B cell (primary cell): ENCODE results near the gene SIRT4. TPM values are rescaled to one million over a fixed set of nuclear protein-coding genes. Genes with fewer than 3 reads are reported as not detected.

Experiments
- ATAC-seq: fragments of 200-7000 bp; cut with Tn5 transposase; one replicate; pipeline ENCODE4 v1.10.0; 2021; ENCODE audit warnings: low read depth, mild to moderate bottlenecking, moderate number of reproducible peaks, moderate library complexity
- CTCF ChIA-PET: fragments of 350-600 bp; sonication (Branson Sonifier 250); formaldehyde crosslinking; loops from one replicate; lab custom pipeline; 2021; ENCODE audit warnings: antibody characterized with exemption, inconsistent platforms; lab: Charles Lee
- POLR2A ChIA-PET: fragments of 350-600 bp; sonication (Branson Sonifier 250); formaldehyde crosslinking; loops from one replicate; lab custom pipeline; 2021; ENCODE audit warnings: antibody characterized with exemption; lab: Charles Lee
- DNase-seq: peaks from one replicate; pipeline ENCODE4 v3.0.0; 2013
- H2AFZ ChIP-seq: 2 replicates; pipeline ENCODE4 v1.6.1; 2012; ENCODE audit warnings: mild to moderate bottlenecking, low read depth, low read length; ENCODE audit not compliant: insufficient read depth, poor library complexity, severe bottlenecking
- H3K27ac ChIP-seq, 2 donors: 1 replicate in 1 of 2; 2 replicates in 1 of 2; pipeline ENCODE4 v1.5.1; 2012 to 2013; ENCODE audit warnings: low read length in 2 of 2, mild to moderate bottlenecking in 2 of 2, moderate library complexity in 1 of 2
- H3K27me3 ChIP-seq, 4 experiments: fragments of 200-600 bp in 1 of 4; sonication (generic) in 1 of 4; replicated peaks in 1 of 4; 1 replicate in 2 of 4; 2 replicates in 2 of 4; pipeline versions ENCODE4 v1.6.1 to v1.7.0; 2013 to 2016; ENCODE audit warnings: low read length in 3 of 4, mild to moderate bottlenecking in 2 of 4, mixed read lengths in 1 of 4, moderate library complexity in 1 of 4; ENCODE audit not compliant: insufficient read depth in 4 of 4, control insufficient read depth in 3 of 4; ENCODE audit errors: control extremely low read depth in 1 of 4
- H3K36me3 ChIP-seq, 2 experiments: replicated peaks in 1 of 2; 1 replicate in 1 of 2; 2 replicates in 1 of 2; pipeline versions ENCODE4 v1.6.1 to v1.7.1; 2013; ENCODE audit warnings: low read length in 1 of 2; ENCODE audit not compliant: insufficient read depth in 2 of 2, control insufficient read depth in 1 of 2; ENCODE audit errors: control extremely low read depth in 1 of 2, extremely low read depth in 1 of 2
- H3K4me1 ChIP-seq, 2 donors: fragments of 200-600 bp in 1 of 2; sonication (generic) in 1 of 2; 1 replicate in 1 of 2; 2 replicates in 1 of 2; pipeline versions ENCODE4 v1.5.1 to v1.6.1; 2013 to 2017; ENCODE audit warnings: low read length in 2 of 2; ENCODE audit not compliant: control insufficient read depth in 2 of 2, insufficient read depth in 2 of 2
- H3K4me2 ChIP-seq: replicated peaks from 2 replicates; pipeline ENCODE3; 2012; ENCODE audit warnings: mild to moderate bottlenecking, low read depth, low read length; ENCODE audit not compliant: poor library complexity, severe bottlenecking
- H3K4me3 ChIP-seq, 5 experiments: fragments of 200-600 bp in 1 of 5; sonication (generic) in 1 of 5; 1 replicate in 3 of 5; 2 replicates in 2 of 5; pipeline versions ENCODE4 v1.5.1 to v1.7.0; 2011 to 2016; ENCODE audit warnings: low read length in 4 of 5, mild to moderate bottlenecking in 4 of 5, low read depth in 2 of 5, control low read depth in 1 of 5, moderate library complexity in 1 of 5; ENCODE audit not compliant: insufficient read depth in 1 of 5; ENCODE audit errors: control extremely low read depth in 1 of 5, extremely low read depth in 1 of 5
- H3K79me2 ChIP-seq: fragments of 200-600 bp; sonication (generic); one replicate; pipeline ENCODE4 v1.6.0; 2016; ENCODE audit warnings: low read length; ENCODE audit not compliant: control insufficient read depth, insufficient read depth
- H3K9ac ChIP-seq: fragments of 200-600 bp; sonication (generic); 2 replicates; pipeline ENCODE4 v1.6.1; 2017; ENCODE audit warnings: mild to moderate bottlenecking, low read length, moderate library complexity
- H3K9me3 ChIP-seq, 3 donors: one replicate each; pipeline versions ENCODE4 v1.6.1 to v1.7.1; 2013; ENCODE audit warnings: low read length in 2 of 3; ENCODE audit not compliant: control insufficient read depth in 2 of 3, insufficient read depth in 1 of 3; ENCODE audit errors: control extremely low read depth in 1 of 3
- H4K20me1 ChIP-seq: 2 replicates; pipeline ENCODE4 v1.6.0; 2012; ENCODE audit warnings: mild to moderate bottlenecking, low read length; ENCODE audit not compliant: insufficient read depth, control insufficient read depth, poor library complexity, severe bottlenecking
- H3K27ac Mint-ChIP-seq: one replicate; pipeline ENCODE4 v1.8.0; 2021; ENCODE audit warnings: mixed read lengths
- H3K27me3 Mint-ChIP-seq: one replicate; pipeline ENCODE4 v1.8.0; 2021; ENCODE audit warnings: mixed read lengths
- H3K4me1 Mint-ChIP-seq: one replicate; pipeline ENCODE4 v1.8.0; 2021; ENCODE audit warnings: mixed read lengths
- H3K4me3 Mint-ChIP-seq: one replicate; pipeline ENCODE4 v1.8.0; 2021; ENCODE audit warnings: mixed read lengths
- H3K9me3 Mint-ChIP-seq: one replicate; pipeline ENCODE4 v1.8.0; 2022; ENCODE audit warnings: mixed read lengths; ENCODE audit not compliant: insufficient read depth
- CTCF ChIP-seq: fragments of 200-600 bp; IDR thresholded peaks from one replicate; pipeline ENCODE4 v1.8.0; 2022; ENCODE audit warnings: antibody characterized with exemption, mild to moderate bottlenecking
- EZH2 ChIP-seq: IDR thresholded peaks from 2 replicates; pipeline ENCODE4 v1.6.1; 2012; ENCODE audit warnings: borderline replicate concordance, low read depth, mild to moderate bottlenecking, moderate library complexity, low read length; ENCODE audit not compliant: insufficient read depth, poor library complexity, severe bottlenecking
- WGBS: methylation state at CpG from one replicate; pipeline ENCODE4 v1.1.5; 2013; ENCODE audit warnings: missing lambda C conversion rate; ENCODE audit not compliant: insufficient coverage; 5-methylcytosine and 5-hydroxymethylcytosine counted together
- intact Hi-C: fragments of 100-400 bp; cut with micrococcal nuclease; formaldehyde crosslinking; loops from one replicate; pipeline ENCODE4 v1.10.0; 2022
- polyA plus RNA-seq: library from polyadenylated mRNA; depleted of rRNA; stranded (reverse); fragments of >200 nt; gene quantifications from 2 replicates; pipeline ENCODE4 v1.2.3, GENCODE V29; 2012
- total RNA-seq, 2 donors: library from RNA; stranded (reverse); fragments of 120-200 nt in 1 of 2; gene quantifications; 1 replicate in 1 of 2; 2 replicates in 1 of 2; pipeline versions ENCODE4 v1.2.3 to v1.2.4, GENCODE V29; 2013 to 2022

Gene SIRT4
- total and polyA plus RNA-seq, 2 donors (not counting 1 experiment from before 2014, with no cell fraction given): 1.5 to 4.8 TPM

- Histone ChIP-seq H3K4me3 (no peak overlapping the region), H3K79me2 (no peaks in the 10 kb centered on the region), H2AFZ (no peak overlapping the region), H3K4me2 (no peak overlapping the region), H3K4me1 (no peaks in the 10 kb centered on the region), H4K20me1 (no peaks in the 10 kb centered on the region), H3K27ac (no peak overlapping the region), H3K9ac (no peak overlapping the region), H3K36me3 (no peaks in the 10 kb centered on the region), H3K9me3 (peaks cover 1 to 17% (median 10%) of the 10 kb centered on the region in 3 donors), H3K27me3 (peaks cover 0 to 10% (median 2%) of the 10 kb centered on the region in 4 experiments)
- ChIA-PET POLR2A (interaction anchor here (0.6 kb wide), 1 partner anchor 137 kb away, joined by 5 read pairs; no protein-coding TSS in a partner anchor), CTCF (no interaction called here)
- Mint-ChIP-seq H3K27me3 (peaks cover 16% of the 10 kb centered on the region), H3K4me1 (peaks cover 2% of the 10 kb centered on the region), H3K27ac (no peak overlapping the region), H3K4me3 (no peak overlapping the region), H3K9me3 (peaks cover 3% of the 10 kb centered on the region)
- intact Hi-C loops: no loop called here
- TF ChIP-seq CTCF (no peak), EZH2 (no peak)
- DNase-seq (no peak), ATAC-seq (no peak)
- WGBS: 93% methylated on average over 4 of the region's 5 CpGs
Measured at GRCh38 chr12:120332041-120332440, 29.9 kb downstream of the SIRT4 start.

GRCh38 chr12:120332523-120332922, 30.4 kb downstream of the SIRT4 start:
- Histone ChIP-seq H3K27me3 (peaks cover 0 to 10% (median 2%) of the 10 kb centered on the region in 4 experiments), H3K9ac (no peak overlapping the region), H3K4me2 (no peak overlapping the region), H3K4me3 (no peak overlapping the region), H3K36me3 (no peaks in the 10 kb centered on the region), H2AFZ (no peak overlapping the region), H3K9me3 (peaks cover 2 to 19% (median 14%) of the 10 kb centered on the region in 3 donors), H3K4me1 (no peaks in the 10 kb centered on the region), H3K79me2 (no peaks in the 10 kb centered on the region), H3K27ac (no peak overlapping the region), H4K20me1 (no peaks in the 10 kb centered on the region)
- POLR2A ChIA-PET: interaction anchor here (0.6 kb wide), 1 partner anchor 136 kb away, joined by 5 read pairs; no protein-coding TSS in a partner anchor
- peaks cover 5% of the 10 kb centered on the region for H3K9me3 Mint-ChIP-seq
- no peak overlapping the region for H3K4me3 Mint-ChIP-seq
- no CpG with 5 or more reads among the region's 7 CpGs for WGBS
- H3K4me1 Mint-ChIP-seq: peaks cover 2% of the 10 kb centered on the region
- CTCF ChIA-PET: interaction anchor here (0.6 kb wide), 1 partner anchor 1799 kb away, joined by 3 read pairs; no protein-coding TSS in a partner anchor
- H3K27ac Mint-ChIP-seq: no peak overlapping the region
- peaks cover 16% of the 10 kb centered on the region for H3K27me3 Mint-ChIP-seq
- TF ChIP-seq CTCF (no peak), EZH2 (no peak)
- no peak for ATAC-seq
- intact Hi-C loops: no loop called here
- no peak for DNase-seq
